Osteocyte (in vitro differentiated cells): ENCODE measurements around the gene CWC25. TPM values are rescaled to one million over a fixed set of nuclear protein-coding genes. Genes with fewer than 3 reads are reported as not detected.

Source experiments
- DNase-seq: peaks from one replicate; pipeline ENCODE4 v3.0.0; 2021; ENCODE audit warnings: mixed read lengths; ENCODE audit not compliant: unreplicated experiment; ENCODE audit errors: extremely low spot score
- H3K27ac Mint-ChIP-seq: one replicate; pipeline ENCODE4 v1.8.0; 2021; ENCODE audit warnings: mild to moderate bottlenecking, mixed read lengths; ENCODE audit not compliant: unreplicated experiment
- H3K27me3 Mint-ChIP-seq: one replicate; pipeline ENCODE4 v1.8.0; 2021; ENCODE audit warnings: mixed read lengths; ENCODE audit not compliant: unreplicated experiment
- H3K36me3 Mint-ChIP-seq: one replicate; pipeline ENCODE4 v1.8.0; 2021; ENCODE audit warnings: mixed read lengths; ENCODE audit not compliant: unreplicated experiment
- H3K4me1 Mint-ChIP-seq: one replicate; pipeline ENCODE4 v1.8.0; 2021; ENCODE audit warnings: mixed read lengths; ENCODE audit not compliant: unreplicated experiment
- H3K4me3 Mint-ChIP-seq: one replicate; pipeline ENCODE4 v1.8.0; 2021; ENCODE audit warnings: mild to moderate bottlenecking, moderate library complexity, mixed read lengths; ENCODE audit not compliant: unreplicated experiment
- H3K9me3 Mint-ChIP-seq: one replicate; pipeline ENCODE4 v1.8.0; 2021; ENCODE audit warnings: mixed read lengths; ENCODE audit not compliant: unreplicated experiment
- total RNA-seq: library from RNA; stranded (reverse); gene quantifications from 2 replicates; pipeline ENCODE4 v1.2.1, GENCODE V29; 2021
- TF ChIP-seq, protein P1 (sequence below): fragments of 200-600 bp; sonication (generic); IDR thresholded peaks from 2 replicates; pipeline ENCODE4 v1.5.0; 2021; ENCODE audit warnings: antibody characterized with exemption, mild to moderate bottlenecking, moderate library complexity

Gene CWC25
- total RNA-seq, 1 donor from 2014 or later: 17.2 TPM

DNA sequence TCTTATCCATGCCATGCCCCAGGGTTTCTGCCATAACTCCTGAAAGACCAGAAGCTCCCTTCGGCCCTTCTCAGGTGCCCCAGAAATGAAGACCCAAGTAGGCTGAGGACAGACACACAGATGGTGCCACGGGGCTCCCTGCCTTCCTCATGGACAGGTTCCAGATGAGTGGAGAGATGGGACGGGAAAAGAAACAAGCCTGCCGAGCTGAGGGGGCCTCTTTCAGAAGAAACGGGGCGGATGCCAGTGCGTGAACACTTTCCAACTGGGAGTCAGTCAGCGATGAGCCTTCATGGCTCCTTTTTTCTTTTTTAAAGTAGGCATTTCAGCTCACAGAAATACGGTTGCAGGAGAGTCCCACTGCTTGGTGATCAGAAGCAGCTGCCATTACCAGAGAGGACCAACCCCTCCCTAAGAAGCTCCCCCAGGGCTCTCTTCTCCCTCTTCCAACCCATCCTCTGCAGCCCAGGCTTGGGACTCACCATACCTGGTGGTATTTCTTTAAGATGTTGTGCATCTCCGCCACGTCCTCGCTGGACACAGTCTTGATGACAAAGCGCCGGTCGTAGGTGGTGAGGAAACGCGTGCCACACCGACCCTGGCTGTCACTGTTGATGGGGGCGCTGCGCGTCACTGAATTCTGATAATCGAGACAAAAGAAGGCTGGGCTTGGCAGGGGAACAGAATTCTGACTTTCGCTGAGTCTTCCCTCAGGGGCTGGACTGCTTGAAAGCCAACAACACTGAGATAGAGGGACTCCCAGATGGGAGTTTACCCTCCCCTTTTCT, 45.0 kb downstream of the CWC25 start:
- no peaks in the 10 kb centered on the region for H3K9me3 Mint-ChIP-seq
- no peaks in the 10 kb centered on the region for H3K27me3 Mint-ChIP-seq
- no peak overlapping the region for H3K4me3 Mint-ChIP-seq
- H3K4me1 Mint-ChIP-seq: no peaks in the 10 kb centered on the region
- DNase-seq: no peak
- no peak overlapping the region for H3K27ac Mint-ChIP-seq
- TF ChIP-seq, protein P1, sequence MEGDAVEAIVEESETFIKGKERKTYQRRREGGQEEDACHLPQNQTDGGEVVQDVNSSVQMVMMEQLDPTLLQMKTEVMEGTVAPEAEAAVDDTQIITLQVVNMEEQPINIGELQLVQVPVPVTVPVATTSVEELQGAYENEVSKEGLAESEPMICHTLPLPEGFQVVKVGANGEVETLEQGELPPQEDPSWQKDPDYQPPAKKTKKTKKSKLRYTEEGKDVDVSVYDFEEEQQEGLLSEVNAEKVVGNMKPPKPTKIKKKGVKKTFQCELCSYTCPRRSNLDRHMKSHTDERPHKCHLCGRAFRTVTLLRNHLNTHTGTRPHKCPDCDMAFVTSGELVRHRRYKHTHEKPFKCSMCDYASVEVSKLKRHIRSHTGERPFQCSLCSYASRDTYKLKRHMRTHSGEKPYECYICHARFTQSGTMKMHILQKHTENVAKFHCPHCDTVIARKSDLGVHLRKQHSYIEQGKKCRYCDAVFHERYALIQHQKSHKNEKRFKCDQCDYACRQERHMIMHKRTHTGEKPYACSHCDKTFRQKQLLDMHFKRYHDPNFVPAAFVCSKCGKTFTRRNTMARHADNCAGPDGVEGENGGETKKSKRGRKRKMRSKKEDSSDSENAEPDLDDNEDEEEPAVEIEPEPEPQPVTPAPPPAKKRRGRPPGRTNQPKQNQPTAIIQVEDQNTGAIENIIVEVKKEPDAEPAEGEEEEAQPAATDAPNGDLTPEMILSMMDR: no peak
- peaks cover 40% of the 10 kb centered on the region for H3K36me3 Mint-ChIP-seq

DNA sequence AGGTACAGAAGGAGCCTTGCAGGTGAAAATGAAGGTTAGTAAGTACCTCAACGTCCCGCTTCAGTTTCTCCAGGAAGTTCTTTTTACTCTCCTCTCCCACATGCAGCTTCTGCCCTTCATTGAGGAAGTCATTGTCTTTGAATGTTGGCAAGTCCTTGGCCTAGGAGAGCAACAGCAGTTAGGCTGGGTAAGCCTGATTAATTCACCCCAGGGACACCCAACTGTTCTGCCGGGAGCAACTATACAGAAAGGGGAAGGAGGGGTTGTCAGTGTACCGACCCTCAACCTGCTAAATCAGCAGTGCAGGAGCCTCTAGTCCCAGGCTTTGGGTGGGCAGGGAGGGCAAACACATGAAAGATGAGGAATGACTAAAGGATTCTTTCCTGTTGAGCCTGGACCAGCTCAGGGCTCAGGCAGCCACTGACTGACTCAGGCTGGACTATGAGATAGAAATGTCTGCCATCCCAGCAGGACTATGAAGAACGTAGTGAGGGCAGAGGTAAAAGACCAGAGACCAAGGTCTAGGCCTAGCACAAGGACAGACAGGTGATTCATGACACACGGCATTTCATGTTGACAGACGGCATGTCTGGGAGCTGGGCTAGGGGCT, 47.4 kb downstream of the CWC25 start:
- TF ChIP-seq, protein P1: no peak
- peaks cover 44% of the 10 kb centered on the region for H3K36me3 Mint-ChIP-seq
- H3K9me3 Mint-ChIP-seq: no peaks in the 10 kb centered on the region
- no peaks in the 10 kb centered on the region for H3K27me3 Mint-ChIP-seq
- H3K4me1 Mint-ChIP-seq: no peaks in the 10 kb centered on the region
- no peak for DNase-seq
- no peak overlapping the region for H3K4me3 Mint-ChIP-seq
- no peak overlapping the region for H3K27ac Mint-ChIP-seq

DNA sequence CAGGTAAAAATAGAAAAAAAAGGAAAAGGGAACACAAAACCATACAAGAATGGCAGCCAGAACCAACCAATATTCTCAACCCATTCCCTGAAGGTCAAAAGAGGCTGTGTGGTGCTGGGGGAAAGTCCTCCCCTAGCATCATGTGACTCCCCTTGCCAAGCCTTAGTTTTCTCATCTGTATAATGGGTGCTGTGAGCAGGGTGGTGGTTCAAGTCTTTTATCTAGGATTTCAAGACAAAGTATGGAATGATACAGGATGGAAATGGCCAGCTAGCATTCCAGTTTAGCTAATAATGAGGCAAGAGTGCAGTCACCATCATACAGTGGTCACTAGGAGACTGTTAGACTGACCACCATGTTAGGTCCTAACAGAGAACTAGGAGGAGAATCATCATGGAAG, 51.9 kb downstream of the CWC25 start:
- peaks cover 43% of the 10 kb centered on the region for H3K36me3 Mint-ChIP-seq
- H3K9me3 Mint-ChIP-seq: no peaks in the 10 kb centered on the region
- no peak for DNase-seq
- H3K4me1 Mint-ChIP-seq: no peaks in the 10 kb centered on the region
- TF ChIP-seq, protein P1: no peak
- no peak overlapping the region for H3K27ac Mint-ChIP-seq
- H3K4me3 Mint-ChIP-seq: no peak overlapping the region
- H3K27me3 Mint-ChIP-seq: no peaks in the 10 kb centered on the region

DNA sequence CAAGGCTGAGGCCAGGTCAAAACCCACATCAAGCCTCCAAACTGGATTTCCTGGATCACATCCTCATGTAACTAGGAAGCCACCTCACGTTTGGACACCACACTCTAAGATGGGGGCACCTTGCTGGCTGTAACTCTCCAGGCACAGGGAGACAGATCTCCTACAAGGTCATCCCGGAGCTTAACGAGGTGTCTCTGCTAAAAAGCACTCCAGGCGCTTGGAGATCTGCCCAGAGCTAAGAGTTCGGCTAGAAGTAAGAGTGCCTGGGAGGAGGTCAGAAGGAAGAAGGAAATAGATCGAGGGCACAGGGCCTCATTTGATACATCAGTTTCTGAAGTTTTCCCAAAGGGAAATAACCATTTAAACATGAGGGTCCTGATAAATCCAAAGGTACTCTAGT, 56.7 kb downstream of the CWC25 start:
- DNase-seq: no peak
- Mint-ChIP-seq H3K4me3 (no peak overlapping the region), H3K27ac (no peak overlapping the region), H3K9me3 (no peaks in the 10 kb centered on the region), H3K4me1 (no peaks in the 10 kb centered on the region), H3K36me3 (peaks cover 42% of the 10 kb centered on the region), H3K27me3 (no peaks in the 10 kb centered on the region)
- TF ChIP-seq, protein P1: no peak

DNA sequence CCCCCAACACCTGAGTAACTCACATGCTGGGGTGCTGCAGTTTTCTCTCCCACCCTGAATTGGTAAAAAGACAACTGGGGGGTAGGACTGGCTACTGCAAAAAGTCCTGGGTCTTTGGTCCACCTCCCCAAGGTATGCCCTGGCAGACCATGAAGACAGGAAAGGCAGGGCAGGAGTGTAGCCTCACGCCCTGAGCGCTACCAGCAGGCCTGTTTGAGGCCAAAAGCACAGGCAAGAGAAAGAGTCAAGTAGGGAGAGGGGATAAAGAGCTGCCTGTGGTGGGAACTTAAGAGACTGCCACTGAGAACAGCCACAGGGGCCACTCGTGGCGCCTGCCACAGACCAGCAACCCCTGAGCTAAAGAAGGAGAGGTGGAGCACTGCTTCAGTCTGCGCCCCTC, 58.8 kb downstream of the CWC25 start:
- Mint-ChIP-seq H3K36me3 (peaks cover 32% of the 10 kb centered on the region), H3K4me1 (no peaks in the 10 kb centered on the region)

More for the DNA sequence above, 58.8 kb downstream of the CWC25 start:
- H3K27me3 Mint-ChIP-seq: no peaks in the 10 kb centered on the region
- TF ChIP-seq, protein P1: no peak
- no peak for DNase-seq
- no peak overlapping the region for H3K27ac Mint-ChIP-seq
- H3K4me3 Mint-ChIP-seq: no peak overlapping the region
- H3K9me3 Mint-ChIP-seq: no peaks in the 10 kb centered on the region
